HCT116 (cell line): ENCODE measurements around the gene SERINC3. TPM values are rescaled to one million over a fixed set of nuclear protein-coding genes. Genes with fewer than 3 reads are reported as not detected.

Experiments
- ATAC-seq: fragments of 200-7000 bp; cut with Tn5 transposase; 2 replicates; pipeline ENCODE4 v1.9.1; 2020; ENCODE audit warnings: mild to moderate bottlenecking, moderate library complexity
- BruUV-seq: library from RNA; stranded (reverse); fragments of 400-500 nt; replicated peaks from 2 replicates; lab custom pipeline; 2021; lab: Mats Ljungman, UMichigan
- CTCF ChIA-PET: fragments of 300-600 bp; sonication (Branson Sonifier 250); formaldehyde crosslinking; loops from one replicate; lab custom pipeline; 2021; ENCODE audit warnings: antibody characterized with exemption; lab: Charles Lee
- POLR2A ChIA-PET: fragments of 300-600, 350-600 bp; sonication (Branson Sonifier 250); formaldehyde crosslinking; loops from one replicate; lab custom pipeline; 2021; ENCODE audit warnings: antibody characterized with exemption; lab: Charles Lee
- RAD21 ChIA-PET, 2 experiments: fragments of 300-600 bp; sonication (Branson Sonifier 250); formaldehyde crosslinking; loops; one replicate each; lab custom pipeline; 2023; ENCODE audit warnings: low total read pairs in 2 of 2; ENCODE audit not compliant: uncharacterized antibody in 2 of 2, unreplicated experiment in 2 of 2, low non-redundant PET in 1 of 2; lab: Charles Lee
- DNase-seq: peaks from one replicate; pipeline ENCODE4 v3.0.0-alpha.2; 2010; ENCODE audit warnings: low read depth, low spot score
- H2AFZ ChIP-seq: fragments of 200-600 bp; shearing (Covaris generic), sonication (generic); 2 replicates; pipeline ENCODE4 v1.6.1; 2017; ENCODE audit warnings: low read depth, mixed run types, mixed read lengths, antibody characterized with exemption, low read length; ENCODE audit not compliant: poor library complexity, severe bottlenecking
- H3K27ac ChIP-seq: 2 replicates; pipeline ENCODE4 v1.5.1; 2012; ENCODE audit warnings: low read depth, low read length
- H3K27me3 ChIP-seq: fragments of 200-600 bp; sonication (generic); 2 replicates; pipeline ENCODE4 v1.6.1; 2016; ENCODE audit warnings: mixed run types, low read length, mixed read lengths; ENCODE audit not compliant: insufficient read depth
- H3K36me3 ChIP-seq, 2 experiments: fragments of 200-500 bp in 1 of 2; fragments of 200-600 bp in 1 of 2; sonication (Bioruptor generic) in 1 of 2; sonication (generic) in 1 of 2; 2 replicates each; pipeline versions ENCODE4 v1.5.1 to v1.6.1; 2014 to 2016; ENCODE audit warnings: low read length in 2 of 2, inconsistent platforms in 1 of 2, mixed read lengths in 1 of 2, mixed run types in 1 of 2; ENCODE audit not compliant: insufficient read depth in 2 of 2, control insufficient read depth in 1 of 2
- H3K4me1 ChIP-seq, 2 experiments: fragments of 200-600 bp in 1 of 2; sonication (generic) in 1 of 2; 2 replicates each; pipeline versions ENCODE4 v1.5.1 to v1.6.1; 2012 to 2017; ENCODE audit warnings: low read length in 2 of 2, inconsistent platforms in 1 of 2, mild to moderate bottlenecking in 1 of 2, mixed read lengths in 1 of 2, mixed run types in 1 of 2, moderate library complexity in 1 of 2; ENCODE audit not compliant: insufficient read depth in 2 of 2, control insufficient read depth in 1 of 2
- H3K4me2 ChIP-seq: fragments of 200-600 bp; sonication (generic); 2 replicates; pipeline ENCODE4 v1.6.1; 2017; ENCODE audit warnings: mixed run types, low read length, mixed read lengths
- H3K4me3 ChIP-seq, 2 experiments: fragments of 200-600 bp in 1 of 2; sonication (generic) in 1 of 2; replicated peaks in 1 of 2; 2 replicates each; pipeline ENCODE4 v1.5.1; 2011 to 2016; ENCODE audit warnings: low read length in 2 of 2, control low read depth in 1 of 2, low read depth in 1 of 2, mild to moderate bottlenecking in 1 of 2, mixed read lengths in 1 of 2, mixed run types in 1 of 2
- H3K79me2 ChIP-seq: fragments of 200-600 bp; sonication (generic); 2 replicates; pipeline ENCODE4 v1.6.1; 2017; ENCODE audit warnings: mild to moderate bottlenecking, mixed run types, low read length, moderate library complexity, mixed read lengths; ENCODE audit not compliant: insufficient read depth
- H3K9ac ChIP-seq: fragments of 200-600 bp; sonication (generic); 2 replicates; pipeline ENCODE4 v1.6.1; 2016; ENCODE audit warnings: low read length, mixed read lengths
- H3K9me2 ChIP-seq: fragments of 200-600 bp; sonication (generic), shearing (Covaris generic); 2 replicates; pipeline ENCODE4 v1.6.1; 2017; ENCODE audit warnings: mixed run types, mild to moderate bottlenecking, moderate library complexity; ENCODE audit not compliant: insufficient read depth
- H3K9me3 ChIP-seq, 2 experiments: fragments of 200-500 bp in 1 of 2; fragments of 200-600 bp in 1 of 2; sonication (Bioruptor generic) in 1 of 2; sonication (generic) in 1 of 2; 2 replicates each; pipeline ENCODE4 v1.6.1; 2014 to 2017; ENCODE audit warnings: low read length in 2 of 2, mixed read lengths in 2 of 2, inconsistent platforms in 1 of 2, low read depth in 1 of 2, mild to moderate bottlenecking in 1 of 2, mixed run types in 1 of 2, moderate library complexity in 1 of 2; ENCODE audit not compliant: control insufficient read depth in 1 of 2, insufficient read depth in 1 of 2
- H4K20me1 ChIP-seq: fragments of 200-600 bp; sonication (generic), shearing (Covaris generic); 2 replicates; pipeline ENCODE4 v1.6.1; 2017; ENCODE audit warnings: mixed run types, mild to moderate bottlenecking, moderate library complexity; ENCODE audit not compliant: insufficient read depth
- CBX3 ChIP-seq: IDR thresholded peaks from 2 replicates; pipeline ENCODE4 v1.6.1; 2012; ENCODE audit warnings: low read depth
- ELF1 ChIP-seq: IDR thresholded peaks from 2 replicates; pipeline ENCODE4 v1.6.1; 2012; ENCODE audit warnings: low read depth, borderline replicate concordance
- FOSL1 ChIP-seq: IDR thresholded peaks from 2 replicates; pipeline ENCODE4 v1.6.1; 2012; ENCODE audit warnings: low read depth
- RAD21 ChIP-seq: IDR thresholded peaks from 2 replicates; pipeline ENCODE4 v1.6.1; 2012; ENCODE audit warnings: low read depth, mild to moderate bottlenecking
- SIN3A ChIP-seq: IDR thresholded peaks from 2 replicates; pipeline ENCODE4 v1.6.1; 2012; ENCODE audit warnings: low read depth
- SRF ChIP-seq: IDR thresholded peaks from 2 replicates; pipeline ENCODE4 v1.6.1; 2012; ENCODE audit warnings: low read depth
- ZFX ChIP-seq: fragments of 450-650 bp; IDR thresholded peaks from 2 replicates; pipeline ENCODE4 v1.6.1; 2017
- intact Hi-C: fragments of 100-400 bp; cut with micrococcal nuclease; formaldehyde crosslinking; loops from 2 replicates; pipeline ENCODE4 v1.10.0; 2022
- total RNA-seq: library from RNA; stranded (reverse); gene quantifications from one replicate; pipeline ENCODE4 v1.2.1, GENCODE V29; 2021; ENCODE audit not compliant: unreplicated experiment
- TF ChIP-seq, protein P1 (sequence below): IDR thresholded peaks from 2 replicates; pipeline ENCODE4 v1.6.1; 2012; ENCODE audit warnings: low read depth
- TF ChIP-seq, protein P2 (sequence below): IDR thresholded peaks from 2 replicates; pipeline ENCODE4 v1.6.1; 2012

Gene SERINC3
- total RNA-seq, 1 experiment from 2014 or later, result 56.8 TPM

DNA sequence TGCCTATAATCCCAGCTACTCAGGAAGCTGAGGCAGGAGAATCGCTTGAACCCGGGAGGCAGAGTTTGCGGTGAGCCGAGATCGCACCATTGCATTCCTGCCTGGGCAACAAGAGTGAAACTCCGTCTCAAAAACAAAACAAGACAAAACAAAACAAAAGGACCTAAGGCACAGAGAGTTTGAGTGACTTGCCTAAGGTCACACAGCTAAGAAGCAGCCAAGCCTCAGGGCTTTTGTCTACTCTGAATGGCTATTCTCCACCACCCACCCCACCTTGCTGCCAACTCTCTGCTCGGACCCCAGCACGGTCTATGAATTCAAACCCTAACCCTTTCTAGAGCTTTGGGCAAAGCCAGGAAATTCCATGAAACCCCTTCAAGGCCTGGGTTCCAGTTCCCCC is 65.3 kb downstream of the SERINC3 start:
- Histone ChIP-seq H3K27me3 (no peaks in the 10 kb centered on the region), H3K9me3 (no peaks in the 10 kb centered on the region), H3K27ac (no peak overlapping the region), H3K9ac (no peak overlapping the region), H4K20me1 (no peaks in the 10 kb centered on the region), H2AFZ (no peak overlapping the region), H3K4me2 (no peak overlapping the region), H3K36me3 (no peaks in the 10 kb centered on the region), H3K9me2 (no peaks in the 10 kb centered on the region), H3K4me1 (no peaks in the 10 kb centered on the region), H3K79me2 (no peaks in the 10 kb centered on the region), H3K4me3 (no peak overlapping the region)
- TF ChIP-seq, protein P1, sequence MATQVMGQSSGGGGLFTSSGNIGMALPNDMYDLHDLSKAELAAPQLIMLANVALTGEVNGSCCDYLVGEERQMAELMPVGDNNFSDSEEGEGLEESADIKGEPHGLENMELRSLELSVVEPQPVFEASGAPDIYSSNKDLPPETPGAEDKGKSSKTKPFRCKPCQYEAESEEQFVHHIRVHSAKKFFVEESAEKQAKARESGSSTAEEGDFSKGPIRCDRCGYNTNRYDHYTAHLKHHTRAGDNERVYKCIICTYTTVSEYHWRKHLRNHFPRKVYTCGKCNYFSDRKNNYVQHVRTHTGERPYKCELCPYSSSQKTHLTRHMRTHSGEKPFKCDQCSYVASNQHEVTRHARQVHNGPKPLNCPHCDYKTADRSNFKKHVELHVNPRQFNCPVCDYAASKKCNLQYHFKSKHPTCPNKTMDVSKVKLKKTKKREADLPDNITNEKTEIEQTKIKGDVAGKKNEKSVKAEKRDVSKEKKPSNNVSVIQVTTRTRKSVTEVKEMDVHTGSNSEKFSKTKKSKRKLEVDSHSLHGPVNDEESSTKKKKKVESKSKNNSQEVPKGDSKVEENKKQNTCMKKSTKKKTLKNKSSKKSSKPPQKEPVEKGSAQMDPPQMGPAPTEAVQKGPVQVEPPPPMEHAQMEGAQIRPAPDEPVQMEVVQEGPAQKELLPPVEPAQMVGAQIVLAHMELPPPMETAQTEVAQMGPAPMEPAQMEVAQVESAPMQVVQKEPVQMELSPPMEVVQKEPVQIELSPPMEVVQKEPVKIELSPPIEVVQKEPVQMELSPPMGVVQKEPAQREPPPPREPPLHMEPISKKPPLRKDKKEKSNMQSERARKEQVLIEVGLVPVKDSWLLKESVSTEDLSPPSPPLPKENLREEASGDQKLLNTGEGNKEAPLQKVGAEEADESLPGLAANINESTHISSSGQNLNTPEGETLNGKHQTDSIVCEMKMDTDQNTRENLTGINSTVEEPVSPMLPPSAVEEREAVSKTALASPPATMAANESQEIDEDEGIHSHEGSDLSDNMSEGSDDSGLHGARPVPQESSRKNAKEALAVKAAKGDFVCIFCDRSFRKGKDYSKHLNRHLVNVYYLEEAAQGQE, result no peak
- no peak for TF ChIP-seq RAD21
- TF ChIP-seq SRF, result no peak
- TF ChIP-seq CBX3, result no peak
- no peak for TF ChIP-seq ELF1
- TF ChIP-seq, protein P2, sequence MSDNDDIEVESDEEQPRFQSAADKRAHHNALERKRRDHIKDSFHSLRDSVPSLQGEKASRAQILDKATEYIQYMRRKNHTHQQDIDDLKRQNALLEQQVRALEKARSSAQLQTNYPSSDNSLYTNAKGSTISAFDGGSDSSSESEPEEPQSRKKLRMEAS, result no peak
- no peak for TF ChIP-seq ZFX
- TF ChIP-seq SIN3A, result no peak
- TF ChIP-seq FOSL1, result no peak
- ChIA-PET RAD21 (no interaction called here), CTCF (no interaction called here), POLR2A (interaction anchor here (0.7 kb wide), 1 partner anchor 72 kb away, joined by 3 read pairs; no protein-coding TSS in a partner anchor)
- DNase-seq (no peak), ATAC-seq (no peak)
- intact Hi-C loops, result no loop called here
- BruUV-seq, result no TSS peak
